Activated naive CD8-positive, alpha-beta T cell treated with anti-CD3 and anti-CD28 coated beads, Interleukin-2, amount 10 ng/mL, durations not matched to agents 7 days and 5 days (primary cell): ENCODE data around the gene GSTA5. TPM values are rescaled to one million over a fixed set of nuclear protein-coding genes. Genes with fewer than 3 reads are reported as not detected.
A peak's percentile ranks its signal among the peaks of the same experiment; 100 is the strongest.
"Not testable (repeated sequence)": the region's sequence is repeated elsewhere in the genome, so short reads cannot be mapped to it uniquely, and the experiment has no call there.

Source experiments
- ATAC-seq: fragments of 150-1000 bp; cut with Tn5 transposase; one replicate; pipeline ENCODE4 v1.10.0; 2021; ENCODE audit warnings: low read depth, moderate library complexity
- POLR2A ChIA-PET: fragments of 350-600 bp; sonication (Branson Sonifier 250); formaldehyde crosslinking; loops from one replicate; lab custom pipeline; 2021; ENCODE audit warnings: antibody characterized with exemption; lab: Charles Lee
- DNase-seq: peaks from one replicate; pipeline ENCODE4 v3.0.0; 2021
- H3K27ac Mint-ChIP-seq: one replicate; pipeline ENCODE4 v1.8.0; 2022; ENCODE audit warnings: mild to moderate bottlenecking, mixed read lengths
- H3K27me3 Mint-ChIP-seq: one replicate; pipeline ENCODE4 v1.8.0; 2022; ENCODE audit warnings: mild to moderate bottlenecking, moderate library complexity, mixed read lengths
- H3K36me3 Mint-ChIP-seq: one replicate; pipeline ENCODE4 v1.8.0; 2021; ENCODE audit warnings: mild to moderate bottlenecking, mixed read lengths
- H3K4me1 Mint-ChIP-seq: one replicate; pipeline ENCODE4 v1.8.0; 2021; ENCODE audit warnings: mixed read lengths
- H3K4me3 Mint-ChIP-seq: one replicate; pipeline ENCODE4 v1.8.0; 2022; ENCODE audit warnings: mild to moderate bottlenecking, moderate library complexity, mixed read lengths
- H3K9me3 Mint-ChIP-seq: one replicate; pipeline ENCODE4 v1.8.0; 2021; ENCODE audit warnings: mixed read lengths
- total RNA-seq, 2 experiments: library from RNA; stranded (reverse); gene quantifications; one replicate each; pipeline ENCODE4 v1.2.3, GENCODE V29; 2021

GSTA5 gene
- total RNA-seq, 2 experiments from 2014 or later = not detected

- Mint-ChIP-seq H3K4me3 (no peak overlapping the region), H3K27me3 (no peaks in the 10 kb centered on the region), H3K4me1 (no peaks in the 10 kb centered on the region), H3K27ac (no peak overlapping the region), H3K9me3 (no peaks in the 10 kb centered on the region), H3K36me3 (no peaks in the 10 kb centered on the region)
- no peak for ATAC-seq
- POLR2A ChIA-PET = no interaction called here
- no peak for DNase-seq
Measured at GRCh38 chr6:52826513-52826912, 14.1 kb downstream of the GSTA5 start.

DNA sequence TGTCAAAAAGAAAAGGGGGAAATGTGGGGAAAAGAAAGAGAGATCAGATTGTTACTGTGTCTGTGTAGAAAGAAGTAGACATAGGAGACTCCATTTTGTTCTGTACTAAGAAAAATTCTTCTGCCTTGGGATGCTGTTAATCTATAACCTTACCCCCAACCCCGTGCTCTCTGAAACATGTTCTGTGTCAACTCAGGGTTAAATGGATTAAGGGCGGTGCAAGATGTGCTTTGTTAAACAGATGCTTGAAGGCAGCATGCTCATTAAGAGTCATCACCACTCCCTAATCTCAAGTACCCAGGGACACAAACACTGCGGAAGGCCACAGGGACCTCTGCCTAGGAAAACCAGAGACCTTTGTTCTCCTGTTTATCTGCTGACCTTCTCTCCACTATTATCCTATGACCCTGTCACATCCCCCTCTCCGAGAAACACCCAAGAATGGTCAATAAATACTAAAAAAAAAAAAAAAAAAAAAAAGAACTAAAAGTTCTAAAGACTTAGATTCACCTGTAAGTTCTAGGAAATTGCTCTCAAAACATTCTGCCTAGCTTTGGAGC is 14.6 kb downstream of the GSTA5 start:
- H3K27me3 Mint-ChIP-seq, H3K36me3 Mint-ChIP-seq, DNase-seq, H3K4me3 Mint-ChIP-seq, H3K4me1 Mint-ChIP-seq, POLR2A ChIA-PET, H3K27ac Mint-ChIP-seq, ATAC-seq, H3K9me3 Mint-ChIP-seq: not testable (repeated sequence)

DNA sequence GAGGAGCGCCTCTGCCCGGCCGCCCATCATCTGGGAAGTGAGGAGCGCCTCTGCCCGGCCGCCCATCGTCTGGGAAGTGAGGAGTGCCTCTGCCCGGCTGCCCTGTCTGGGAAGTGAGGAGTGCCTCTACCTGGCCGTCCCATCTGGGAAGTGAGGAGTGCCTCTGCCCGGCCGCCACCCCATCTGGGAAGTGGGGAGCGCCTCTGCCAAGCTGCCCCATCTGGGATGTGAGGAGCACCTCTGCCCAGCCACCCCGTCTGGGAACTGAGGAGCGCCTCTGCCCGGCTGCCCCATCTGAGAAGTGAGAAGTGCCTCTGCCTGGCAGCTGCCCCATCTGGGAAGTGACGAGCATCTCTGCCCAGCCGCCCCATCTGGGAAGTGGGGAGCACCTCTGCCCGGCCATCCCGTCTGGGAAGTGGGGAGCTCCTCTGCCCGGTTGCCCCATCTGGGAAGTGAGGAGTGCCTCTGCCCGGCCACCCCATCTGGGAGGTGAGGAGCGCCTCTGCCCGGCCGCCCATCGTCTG is 15.3 kb downstream of the GSTA5 start:
- POLR2A ChIA-PET, H3K27me3 Mint-ChIP-seq, DNase-seq, H3K36me3 Mint-ChIP-seq, H3K4me3 Mint-ChIP-seq, H3K9me3 Mint-ChIP-seq, H3K27ac Mint-ChIP-seq, H3K4me1 Mint-ChIP-seq, ATAC-seq: not testable (repeated sequence)

- Mint-ChIP-seq H3K9me3 (peaks cover 1% of the 10 kb centered on the region), H3K4me1 (no peaks in the 10 kb centered on the region), H3K36me3 (no peaks in the 10 kb centered on the region), H3K27ac (no peak overlapping the region), H3K4me3 (no peak overlapping the region), H3K27me3 (peaks cover 2% of the 10 kb centered on the region)
- ATAC-seq (no peak), DNase-seq (no peak)
- POLR2A ChIA-PET = no interaction called here
Measured at GRCh38 chr6:52821842-52822241, 18.8 kb downstream of the GSTA5 start.

DNA sequence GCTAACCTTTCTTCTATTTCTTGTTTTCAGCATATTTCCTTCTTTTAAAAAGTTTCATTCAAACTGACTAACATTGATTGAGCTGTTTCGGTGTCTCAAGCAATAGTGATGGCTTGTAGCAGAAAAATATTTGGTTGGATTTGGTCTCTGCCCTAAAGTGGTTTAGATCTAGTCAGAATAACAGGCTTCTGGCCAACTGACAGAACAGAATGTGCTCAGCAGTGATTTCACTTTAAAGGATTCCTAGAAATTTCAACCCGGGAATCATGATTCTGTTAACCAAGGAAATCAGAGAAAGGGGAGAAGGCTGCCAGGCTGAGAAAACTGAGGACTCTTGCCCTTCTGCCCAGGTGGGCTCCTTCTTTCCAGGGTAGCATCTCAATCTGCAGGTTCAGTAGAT is 20.4 kb downstream of the GSTA5 start:
- DNase-seq (no peak), ATAC-seq (no peak)
- Mint-ChIP-seq H3K27ac (no peak overlapping the region), H3K9me3 (peaks cover 1% of the 10 kb centered on the region), H3K4me3 (no peak overlapping the region), H3K27me3 (peaks cover 2% of the 10 kb centered on the region), H3K36me3 (no peaks in the 10 kb centered on the region), H3K4me1 (no peaks in the 10 kb centered on the region)
- POLR2A ChIA-PET = no interaction called here

GRCh38 chr6:52815167-52816092 is 25.2 kb downstream of the GSTA5 start:
- Mint-ChIP-seq H3K4me1 (no peaks in the 10 kb centered on the region), H3K27me3 (peaks cover 15% of the 10 kb centered on the region), H3K36me3 (no peaks in the 10 kb centered on the region), H3K27ac (no peak overlapping the region), H3K4me3 (no peak overlapping the region), H3K9me3 (no peaks in the 10 kb centered on the region)
- DNase-seq (peak; percentile 34), ATAC-seq (peak; percentile 78)
- POLR2A ChIA-PET = no interaction called here

- ATAC-seq, H3K27ac Mint-ChIP-seq, H3K4me1 Mint-ChIP-seq, H3K9me3 Mint-ChIP-seq, POLR2A ChIA-PET, DNase-seq, H3K4me3 Mint-ChIP-seq, H3K36me3 Mint-ChIP-seq: not testable (repeated sequence)
- peaks cover 13% of the 10 kb centered on the region for H3K27me3 Mint-ChIP-seq
Measured at GRCh38 chr6:52814545-52814944, 26.1 kb downstream of the GSTA5 start.

DNA sequence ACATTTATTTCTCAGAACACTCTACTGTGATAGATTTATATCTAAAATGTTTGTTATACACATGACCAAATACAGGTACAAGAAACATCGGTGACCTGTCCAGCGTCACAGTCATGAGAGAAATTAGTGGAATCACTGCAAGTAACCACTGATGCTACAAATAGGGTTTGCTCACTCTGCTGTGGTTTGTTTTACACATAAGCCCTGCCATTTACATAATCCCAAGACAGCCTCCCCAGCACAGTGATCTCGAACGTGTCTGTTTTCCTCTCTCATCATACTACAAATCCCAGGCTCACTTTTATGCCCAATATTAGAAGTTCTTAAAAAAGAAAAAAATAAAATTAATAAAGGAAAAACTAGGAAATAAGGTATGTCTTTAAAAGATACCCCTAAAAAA is 30.8 kb downstream of the GSTA5 start:
- H3K9me3 Mint-ChIP-seq, POLR2A ChIA-PET, ATAC-seq, H3K4me1 Mint-ChIP-seq, DNase-seq, H3K4me3 Mint-ChIP-seq, H3K27ac Mint-ChIP-seq, H3K36me3 Mint-ChIP-seq: not testable (repeated sequence)
- H3K27me3 Mint-ChIP-seq = peaks cover 16% of the 10 kb centered on the region

DNA sequence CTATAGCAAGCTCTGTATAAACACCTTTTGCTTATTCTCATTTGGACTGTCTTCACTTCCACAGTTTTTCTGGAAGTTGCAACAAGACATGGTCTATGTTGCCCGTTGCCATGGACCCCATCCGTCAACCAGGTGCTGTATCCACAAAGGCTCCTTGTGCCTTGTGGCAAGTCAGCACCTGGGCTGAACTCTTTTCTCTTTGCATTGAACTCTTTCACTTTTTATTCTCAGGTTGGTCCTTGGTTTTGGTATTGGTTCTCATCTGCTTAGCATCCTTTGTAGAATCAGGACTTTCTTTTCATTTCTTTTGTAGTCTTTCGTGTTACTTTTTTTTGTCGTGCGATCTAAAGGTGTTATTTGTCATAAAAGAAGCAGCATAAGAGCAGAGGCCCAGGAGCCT is 32.0 kb downstream of the GSTA5 start:
- Mint-ChIP-seq H3K27ac (no peak overlapping the region), H3K36me3 (no peaks in the 10 kb centered on the region), H3K4me1 (peaks cover 1% of the 10 kb centered on the region), H3K9me3 (no peaks in the 10 kb centered on the region), H3K27me3 (peaks cover 20% of the 10 kb centered on the region), H3K4me3 (no peak overlapping the region)
- ATAC-seq = no peak
- DNase-seq = no peak
- POLR2A ChIA-PET = no interaction called here

- POLR2A ChIA-PET, H3K9me3 Mint-ChIP-seq, DNase-seq, H3K27ac Mint-ChIP-seq, H3K36me3 Mint-ChIP-seq, ATAC-seq, H3K4me1 Mint-ChIP-seq, H3K4me3 Mint-ChIP-seq: not testable (repeated sequence)
- peaks cover 23% of the 10 kb centered on the region for H3K27me3 Mint-ChIP-seq
Measured at GRCh38 chr6:52803668-52804255, 36.9 kb downstream of the GSTA5 start, which contains the start of gene GSTA1. Gene GSTA1 (minus strand): TSS chr6:52803816. CDS start chr6:52799267, 4,549 bp downstream.

GRCh38 chr6:52802806-52803205 is 37.8 kb downstream of the GSTA5 start:
- Mint-ChIP-seq H3K27me3 (peaks cover 23% of the 10 kb centered on the region), H3K36me3 (no peaks in the 10 kb centered on the region), H3K4me3 (no peak overlapping the region), H3K4me1 (no peaks in the 10 kb centered on the region), H3K9me3 (no peaks in the 10 kb centered on the region), H3K27ac (no peak overlapping the region)
- ATAC-seq = no peak
- no peak for DNase-seq
- POLR2A ChIA-PET = no interaction called here

GRCh38 chr6:52801188-52801841 is 39.3 kb downstream of the GSTA5 start:
- Mint-ChIP-seq H3K4me3 (no peak overlapping the region), H3K4me1 (no peaks in the 10 kb centered on the region), H3K27me3 (peaks cover 23% of the 10 kb centered on the region), H3K27ac (no peak overlapping the region), H3K36me3 (no peaks in the 10 kb centered on the region), H3K9me3 (no peaks in the 10 kb centered on the region)
- ATAC-seq = no peak
- DNase-seq = no peak
- POLR2A ChIA-PET = no interaction called here

- DNase-seq, H3K4me1 Mint-ChIP-seq, H3K36me3 Mint-ChIP-seq, POLR2A ChIA-PET, H3K9me3 Mint-ChIP-seq, H3K4me3 Mint-ChIP-seq, ATAC-seq, H3K27ac Mint-ChIP-seq: not testable (repeated sequence)
- peaks cover 19% of the 10 kb centered on the region for H3K27me3 Mint-ChIP-seq
Measured at GRCh38 chr6:52799272-52799671, 41.3 kb downstream of the GSTA5 start.
